A673 (cell line): ENCODE results near the gene SND1.

ENCODE experiments used
- CTCF ChIP-seq: fragments of 300-800, 200-600 bp; sonication (generic); conservative IDR thresholded peaks from 2 replicates; pipeline ENCODE4 v1.5.1; 2017; ENCODE audit warnings: low read depth, mild to moderate bottlenecking, antibody characterized with exemption, low read length, moderate library complexity, mixed read lengths
- EZH2 ChIP-seq: fragments of 200-600 bp; sonication (generic); IDR thresholded peaks from 2 replicates; pipeline ENCODE4 v1.6.1; 2017; ENCODE audit warnings: borderline replicate concordance, low read depth, mild to moderate bottlenecking, mixed read lengths, antibody characterized with exemption, low read length; ENCODE audit not compliant: poor library complexity, severe bottlenecking

GRCh38 chr7:127731431-127732080 is 79.6 kb downstream of the SND1 start:
- TF ChIP-seq CTCF: no peak
- no peak for TF ChIP-seq EZH2
